Upper lobe of right lung (tissue), 1 donor: ENCODE measurements around the gene OCA2. TPM values are rescaled to one million over a fixed set of nuclear protein-coding genes. Genes with fewer than 3 reads are reported as not detected.
"Not testable (repeated sequence)": the region's sequence is repeated elsewhere in the genome, so short reads cannot be mapped to it uniquely, and the experiment has no call there.

Experiments
- ATAC-seq: fragments of 200-7000 bp; cut with Tn5 transposase; one replicate; pipeline ENCODE4 v1.9.1; 2020; ENCODE audit warnings: mild to moderate bottlenecking, moderate library complexity
- DNase-seq: peaks from one replicate; pipeline ENCODE4 v3.0.0-alpha.2; 2020
- H3K27ac ChIP-seq: fragments of 200-600 bp; one replicate; pipeline ENCODE4 v1.8.0; 2022
- H3K27me3 ChIP-seq: fragments of 200-600 bp; one replicate; pipeline ENCODE4 v1.8.0; 2022; ENCODE audit warnings: mild to moderate bottlenecking
- H3K36me3 ChIP-seq: fragments of 200-600 bp; one replicate; pipeline ENCODE4 v1.8.0; 2022
- H3K4me1 ChIP-seq: fragments of 200-600 bp; one replicate; pipeline ENCODE4 v1.8.0; 2022
- H3K4me3 ChIP-seq: fragments of 200-600 bp; one replicate; pipeline ENCODE4 v1.8.0; 2022; ENCODE audit warnings: mild to moderate bottlenecking
- H3K9me3 ChIP-seq: fragments of 200-600 bp; one replicate; pipeline ENCODE4 v1.8.0; 2022
- intact Hi-C: fragments of 100-400 bp; cut with DNase I; formaldehyde crosslinking; loops from one replicate; pipeline ENCODE4 v1.11.0; 2022
- total RNA-seq: library from RNA; stranded (reverse); fragmentation: NEBNext Ultra II Directional; extraction: Animal tissue kit (Norgen Biotek cat#: 25700); gene quantifications from one replicate; pipeline ENCODE4 v1.2.1, GENCODE V29; 2021
- TF ChIP-seq, protein P1 (sequence below): fragments of 200-600 bp; IDR thresholded peaks from one replicate; pipeline ENCODE4 v1.8.0; 2022; ENCODE audit warnings: antibody characterized with exemption
- donor health status: DM: no; HTN: yes; CAD: no; lungs with severe emphysema.

The OCA2 gene
- total RNA-seq, 1 donor from 2014 or later = 0.55 TPM

DNA sequence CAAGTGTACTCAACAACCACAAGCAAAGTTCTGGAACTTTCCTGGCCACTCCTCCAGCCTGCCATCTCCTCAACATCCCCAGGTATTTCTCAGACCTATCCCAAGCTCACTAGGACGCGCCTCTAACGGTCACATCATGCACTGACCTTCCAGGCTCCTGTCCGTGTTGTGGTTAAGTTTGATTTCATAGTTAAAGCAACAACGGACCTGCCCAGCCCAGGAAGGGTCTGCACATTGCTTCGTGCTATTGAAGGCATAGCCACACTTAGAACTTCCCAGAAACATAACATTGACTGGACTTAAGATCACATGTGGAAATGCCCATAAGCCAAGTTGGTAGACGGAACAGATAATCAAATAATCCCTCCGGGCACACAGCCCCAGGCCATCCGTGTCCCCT, 85.1 kb downstream of the OCA2 start:
- no peaks in the 10 kb centered on the region for H3K36me3 ChIP-seq
- no peaks in the 10 kb centered on the region for H3K27me3 ChIP-seq
- H3K4me1 ChIP-seq = no peaks in the 10 kb centered on the region
- no peak for ATAC-seq
- intact Hi-C loops = no loop called here
- TF ChIP-seq, protein P1, sequence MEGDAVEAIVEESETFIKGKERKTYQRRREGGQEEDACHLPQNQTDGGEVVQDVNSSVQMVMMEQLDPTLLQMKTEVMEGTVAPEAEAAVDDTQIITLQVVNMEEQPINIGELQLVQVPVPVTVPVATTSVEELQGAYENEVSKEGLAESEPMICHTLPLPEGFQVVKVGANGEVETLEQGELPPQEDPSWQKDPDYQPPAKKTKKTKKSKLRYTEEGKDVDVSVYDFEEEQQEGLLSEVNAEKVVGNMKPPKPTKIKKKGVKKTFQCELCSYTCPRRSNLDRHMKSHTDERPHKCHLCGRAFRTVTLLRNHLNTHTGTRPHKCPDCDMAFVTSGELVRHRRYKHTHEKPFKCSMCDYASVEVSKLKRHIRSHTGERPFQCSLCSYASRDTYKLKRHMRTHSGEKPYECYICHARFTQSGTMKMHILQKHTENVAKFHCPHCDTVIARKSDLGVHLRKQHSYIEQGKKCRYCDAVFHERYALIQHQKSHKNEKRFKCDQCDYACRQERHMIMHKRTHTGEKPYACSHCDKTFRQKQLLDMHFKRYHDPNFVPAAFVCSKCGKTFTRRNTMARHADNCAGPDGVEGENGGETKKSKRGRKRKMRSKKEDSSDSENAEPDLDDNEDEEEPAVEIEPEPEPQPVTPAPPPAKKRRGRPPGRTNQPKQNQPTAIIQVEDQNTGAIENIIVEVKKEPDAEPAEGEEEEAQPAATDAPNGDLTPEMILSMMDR = no peak
- DNase-seq = no peak
- H3K4me3 ChIP-seq = no peak overlapping the region
- no peaks in the 10 kb centered on the region for H3K9me3 ChIP-seq
- no peak overlapping the region for H3K27ac ChIP-seq

DNA sequence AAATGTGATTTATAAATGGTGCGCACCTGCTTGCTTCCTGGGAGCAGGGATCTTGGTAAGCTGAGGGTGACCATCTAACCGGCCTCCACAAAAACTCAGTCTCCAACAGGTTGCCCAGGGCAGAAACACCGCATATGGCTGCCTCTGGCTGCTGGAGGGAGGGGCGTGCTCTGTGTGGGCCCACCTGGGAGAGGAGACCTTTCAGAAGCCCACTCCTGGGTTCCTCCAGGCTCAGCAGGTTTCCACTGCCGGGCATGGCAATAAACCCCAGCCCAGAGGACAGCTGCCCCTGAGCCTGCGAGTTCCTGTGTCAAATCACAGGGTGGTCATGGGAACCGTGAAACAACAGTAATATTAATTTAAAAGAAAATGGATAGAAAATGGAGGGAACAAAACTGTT, 85.6 kb downstream of the OCA2 start:
- Histone ChIP-seq H3K4me3 (no peak overlapping the region), H3K9me3 (no peaks in the 10 kb centered on the region), H3K27ac (no peak overlapping the region), H3K4me1 (no peaks in the 10 kb centered on the region), H3K36me3 (no peaks in the 10 kb centered on the region), H3K27me3 (no peaks in the 10 kb centered on the region)
- TF ChIP-seq, protein P1 = no peak
- DNase-seq (no peak), ATAC-seq (no peak)
- intact Hi-C loops = no loop called here

DNA sequence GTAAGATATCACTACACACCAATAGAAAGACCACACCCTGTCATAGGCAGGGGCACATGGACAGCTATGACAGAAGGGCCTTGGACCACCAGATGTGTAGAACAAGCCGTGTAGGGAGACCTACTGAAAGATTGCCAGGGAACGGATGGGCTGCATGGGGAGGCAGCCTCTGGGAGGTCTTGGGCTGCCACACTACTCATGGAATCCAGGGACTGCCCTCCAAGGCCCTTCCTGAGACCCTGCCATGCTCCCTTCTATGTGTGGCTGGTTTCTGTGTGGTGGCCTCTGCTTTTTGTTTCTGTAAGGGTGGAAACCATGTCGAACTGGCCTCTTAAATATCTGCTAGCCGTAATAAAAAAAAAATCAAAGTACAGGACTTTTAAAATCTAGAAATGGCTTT, 86.9 kb downstream of the OCA2 start:
- Histone ChIP-seq H3K36me3 (no peaks in the 10 kb centered on the region), H3K9me3 (no peaks in the 10 kb centered on the region), H3K27ac (no peak overlapping the region), H3K27me3 (no peaks in the 10 kb centered on the region), H3K4me1 (no peaks in the 10 kb centered on the region), H3K4me3 (no peak overlapping the region)
- no peak for ATAC-seq
- DNase-seq = no peak
- intact Hi-C loops = no loop called here
- TF ChIP-seq, protein P1 = no peak

DNA sequence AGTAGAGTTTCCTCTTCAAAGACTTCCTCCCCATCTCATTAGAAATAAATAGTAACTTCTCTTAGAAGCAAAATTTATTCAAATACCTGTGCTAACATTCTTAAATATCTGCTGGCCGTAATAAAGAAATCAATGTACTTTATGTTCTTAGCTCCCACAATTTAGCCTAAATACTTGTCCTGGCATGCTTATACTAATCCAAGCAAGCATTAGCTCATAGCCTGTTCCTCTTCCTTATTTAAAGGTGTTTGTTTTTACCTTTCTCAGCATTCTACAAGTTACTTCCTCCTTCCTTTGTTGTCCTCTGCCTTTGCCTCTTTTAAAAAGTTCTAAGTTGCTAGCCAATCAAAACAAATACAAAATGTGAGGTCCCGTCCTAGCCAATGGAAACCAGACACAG, 90.9 kb downstream of the OCA2 start:
- ATAC-seq, H3K27ac ChIP-seq, H3K9me3 ChIP-seq, H3K27me3 ChIP-seq, DNase-seq, H3K4me3 ChIP-seq, intact Hi-C loops, H3K4me1 ChIP-seq, H3K36me3 ChIP-seq: not testable (repeated sequence)

DNA sequence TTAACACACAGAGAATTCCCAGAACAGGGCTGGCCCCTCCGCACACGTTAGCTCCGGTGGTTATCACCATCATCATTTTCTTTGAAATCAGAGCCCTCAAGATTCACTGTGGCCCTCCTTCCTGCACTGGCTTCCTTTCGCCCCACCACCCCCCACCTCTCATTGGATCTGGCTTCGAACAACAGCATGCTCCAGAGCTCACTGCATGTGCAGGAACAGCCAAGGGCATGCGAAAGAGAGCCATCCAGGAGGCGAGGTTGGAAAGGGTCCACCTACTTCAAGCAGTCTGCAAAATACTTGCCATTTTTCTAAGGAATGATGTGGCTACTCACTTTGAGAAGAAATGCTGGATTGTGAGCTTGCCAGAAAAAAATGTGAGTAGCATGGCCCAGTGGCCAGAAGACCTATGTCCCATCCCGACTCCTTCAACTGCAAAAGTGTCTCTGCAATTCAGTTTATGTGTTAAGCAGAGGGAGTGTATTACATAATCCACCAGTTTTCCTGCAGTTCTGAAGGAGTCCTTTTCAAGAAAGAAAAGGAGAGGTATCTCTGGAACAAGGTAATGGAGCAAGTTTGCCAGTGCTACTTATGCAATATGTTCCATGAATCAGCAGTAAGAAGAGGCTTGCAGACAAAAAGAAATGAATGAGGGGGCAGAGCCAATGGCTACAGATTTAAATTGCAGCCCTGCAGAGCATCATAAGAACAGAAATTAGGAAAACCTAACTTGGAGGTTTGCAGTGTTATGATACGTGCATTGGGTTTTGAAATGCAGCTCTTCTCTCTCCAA, 92.8 kb downstream of the OCA2 start:
- no peaks in the 10 kb centered on the region for H3K4me1 ChIP-seq
- no peak for ATAC-seq
- TF ChIP-seq, protein P1 = no peak
- intact Hi-C loops = no loop called here
- H3K9me3 ChIP-seq = no peaks in the 10 kb centered on the region
- H3K27me3 ChIP-seq = no peaks in the 10 kb centered on the region
- DNase-seq = no peak
- H3K36me3 ChIP-seq = no peaks in the 10 kb centered on the region
- no peak overlapping the region for H3K27ac ChIP-seq
- no peak overlapping the region for H3K4me3 ChIP-seq

DNA sequence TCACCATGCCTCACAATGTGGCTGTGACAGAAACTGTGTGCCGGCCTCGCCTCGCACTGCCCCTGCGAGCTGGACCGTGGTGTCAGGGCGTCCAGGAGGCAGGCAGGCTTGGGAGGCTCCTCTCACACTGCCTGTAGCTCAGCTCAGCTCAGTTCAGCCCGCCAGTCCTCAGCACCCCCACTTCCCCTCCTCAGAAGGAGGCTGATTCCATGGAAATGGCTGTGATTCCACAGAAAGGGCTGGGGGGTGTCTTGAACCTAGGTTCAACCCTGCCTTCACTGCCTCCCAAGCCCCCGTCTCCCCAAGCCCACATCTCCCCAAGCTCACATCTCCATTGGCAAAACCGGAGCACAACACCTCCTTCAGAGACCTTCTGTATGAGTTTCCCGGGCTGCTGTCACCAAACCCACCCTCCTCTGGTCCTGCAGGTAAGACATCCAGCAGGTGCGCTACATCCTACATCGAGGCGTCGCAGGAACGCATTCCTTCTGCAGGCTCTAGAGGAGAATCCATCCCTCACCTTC, 94.0 kb downstream of the OCA2 start:
- no peak overlapping the region for H3K4me3 ChIP-seq
- no peak overlapping the region for H3K27ac ChIP-seq
- no peaks in the 10 kb centered on the region for H3K27me3 ChIP-seq
- H3K9me3 ChIP-seq = no peaks in the 10 kb centered on the region
- H3K4me1 ChIP-seq = no peaks in the 10 kb centered on the region
- TF ChIP-seq, protein P1 = no peak
- ATAC-seq (no peak), DNase-seq (no peak)
- intact Hi-C loops = no loop called here
- H3K36me3 ChIP-seq = no peaks in the 10 kb centered on the region
